ENCODE results near the gene CNPPD1.
"Not testable (repeated sequence)": the region's sequence is repeated elsewhere in the genome, so short reads cannot be mapped to it uniquely, and the experiment has no call there.

CNPPD1 gene

DNA sequence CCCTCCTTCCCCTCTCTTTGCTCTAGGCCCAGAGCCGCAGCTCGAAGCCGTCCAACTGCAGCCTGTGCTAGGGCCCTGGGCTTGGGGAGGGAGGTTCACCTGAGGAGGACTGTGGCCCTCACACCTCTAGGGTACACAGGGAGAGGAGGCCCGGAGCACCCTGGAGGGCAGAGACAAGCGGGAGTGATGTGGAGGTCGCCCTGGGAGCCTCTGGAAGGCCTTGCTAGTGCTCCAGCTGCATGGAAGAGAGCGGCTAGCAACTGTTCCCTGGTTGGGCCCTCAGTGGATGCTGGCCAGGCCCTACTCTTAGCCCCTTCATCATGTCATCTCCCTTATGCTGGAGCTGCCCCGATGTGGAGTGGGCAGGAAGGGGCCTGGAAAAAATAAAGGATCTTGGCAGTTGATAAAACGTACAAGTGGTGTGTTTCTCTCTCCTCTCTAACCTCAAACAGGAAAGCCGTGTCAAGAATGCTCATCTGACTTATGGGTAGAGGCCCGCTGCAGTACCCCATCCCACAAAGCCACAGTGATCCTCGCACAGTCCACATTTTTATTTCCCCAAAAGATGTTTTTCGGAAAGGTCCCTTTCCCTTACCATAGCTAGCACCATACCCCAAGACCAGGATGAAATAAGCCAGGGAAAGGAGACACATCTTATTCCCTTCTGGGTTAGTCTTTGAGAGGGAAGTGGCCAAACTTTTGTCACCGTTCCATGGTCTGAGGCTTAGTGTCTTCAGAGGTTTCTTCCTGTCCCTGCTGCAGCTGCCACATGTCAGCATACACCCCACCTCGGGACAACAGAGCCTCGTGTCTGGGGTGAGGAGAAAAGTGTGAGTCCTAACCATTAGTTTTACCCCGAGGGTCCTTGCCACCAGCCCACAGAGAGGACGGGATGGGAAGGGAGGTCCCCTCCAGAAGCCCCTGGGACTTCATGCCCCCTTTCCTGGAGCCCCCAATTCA is 32.8 kb upstream of the CNPPD1 start:
- in situ Hi-C loops (cut with MboI; ENCODE audit: low sequenced_read_pairs): no loop called here

DNA sequence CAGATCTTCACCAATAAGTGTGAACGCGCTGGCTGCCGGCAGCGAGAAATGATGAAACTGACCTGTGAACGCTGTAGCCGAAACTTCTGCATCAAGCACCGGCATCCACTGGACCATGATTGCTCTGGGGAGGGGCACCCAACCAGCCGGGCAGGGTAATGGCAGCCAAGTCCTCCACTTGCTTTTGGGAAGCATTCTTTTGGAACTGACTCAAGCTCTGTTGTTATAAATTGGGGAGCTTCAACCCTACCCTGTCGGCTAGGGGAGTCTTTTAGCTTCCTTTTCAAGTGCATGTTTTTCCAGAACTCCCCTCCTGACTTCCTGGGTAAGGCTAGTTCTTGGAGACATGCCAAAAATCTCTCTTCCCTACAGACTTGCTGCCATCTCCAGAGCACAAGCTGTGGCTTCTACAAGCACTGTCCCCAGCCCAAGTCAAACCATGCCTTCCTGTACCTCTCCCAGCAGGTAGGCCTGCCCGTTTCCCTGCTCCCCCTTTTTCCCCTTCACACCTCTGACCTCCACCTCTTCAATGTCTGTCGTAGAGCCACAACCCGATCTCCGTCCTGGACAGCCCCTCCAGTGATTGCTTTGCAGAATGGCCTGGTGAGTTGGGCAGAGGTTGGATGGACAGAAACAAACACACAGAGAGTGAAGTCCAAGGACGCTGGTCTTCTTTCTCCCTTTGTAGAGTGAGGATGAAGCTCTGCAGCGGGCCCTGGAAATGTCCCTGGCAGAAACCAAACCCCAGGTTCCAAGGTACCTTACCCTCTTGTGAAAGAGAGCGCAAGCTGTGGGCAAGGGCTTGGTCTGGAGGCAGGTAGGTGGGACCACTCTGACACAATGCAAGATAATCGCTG is 31.4 kb upstream of the CNPPD1 start:
- in situ Hi-C loops (cut with MboI; ENCODE audit: low sequenced_read_pairs): no loop called here

- in situ Hi-C loops (cut with MboI; ENCODE audit: low sequenced_read_pairs): no loop called here
Measured at GRCh38 chr2:219207134-219207883, 30.6 kb upstream of the CNPPD1 start.

DNA sequence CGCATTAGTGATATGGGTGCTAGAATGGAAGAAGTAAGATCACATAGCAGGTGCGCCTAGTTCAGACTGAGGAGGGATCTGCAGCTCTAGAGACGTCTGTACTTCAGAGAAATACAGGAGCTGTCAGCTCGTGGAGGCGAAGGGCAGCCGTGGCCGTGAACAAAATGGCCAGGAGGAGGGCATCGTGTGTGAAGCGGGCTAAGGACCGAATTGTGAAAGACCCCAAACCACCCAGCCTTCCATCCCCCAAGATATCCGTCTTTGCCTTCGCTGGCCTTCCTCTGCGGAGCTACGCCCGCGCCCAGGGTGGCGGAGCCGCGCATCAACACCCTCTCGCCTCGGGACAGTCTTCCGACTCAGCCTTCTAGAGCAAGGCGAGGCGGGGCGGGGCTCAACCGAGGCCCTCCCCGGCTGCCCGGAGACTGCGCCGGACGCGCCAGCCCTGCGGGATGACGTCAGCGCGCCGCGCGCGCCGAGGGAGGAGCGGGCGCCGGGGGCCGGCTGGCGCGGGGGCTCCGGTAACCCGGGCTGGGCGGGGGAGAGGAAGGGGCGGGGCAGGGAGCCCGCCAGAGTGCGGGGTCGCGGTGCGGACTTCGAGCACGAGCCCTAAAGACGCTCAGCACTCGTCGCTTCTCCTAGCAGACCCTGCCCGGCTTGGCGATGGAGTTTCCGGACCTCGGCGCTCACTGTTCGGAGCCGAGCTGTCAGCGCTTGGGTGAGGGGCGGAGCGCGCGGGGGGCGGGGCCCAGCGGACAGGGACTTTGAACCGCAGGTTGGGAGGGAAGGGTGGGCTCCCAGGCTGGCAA is 29.8 kb upstream of the CNPPD1 start, which contains the start of gene ZFAND2B:
Gene ZFAND2B, plus strand, starts transcription at position 455 of the 806 bp plus-strand sequence. Its CDS starts 206 bp downstream, at position 661.
- in situ Hi-C loops (cut with MboI; ENCODE audit: low sequenced_read_pairs): no loop called here

- in situ Hi-C loops (cut with MboI; ENCODE audit: low sequenced_read_pairs): no loop called here
Measured at GRCh38 chr2:219205981-219206327, 29.2 kb upstream of the CNPPD1 start.

DNA sequence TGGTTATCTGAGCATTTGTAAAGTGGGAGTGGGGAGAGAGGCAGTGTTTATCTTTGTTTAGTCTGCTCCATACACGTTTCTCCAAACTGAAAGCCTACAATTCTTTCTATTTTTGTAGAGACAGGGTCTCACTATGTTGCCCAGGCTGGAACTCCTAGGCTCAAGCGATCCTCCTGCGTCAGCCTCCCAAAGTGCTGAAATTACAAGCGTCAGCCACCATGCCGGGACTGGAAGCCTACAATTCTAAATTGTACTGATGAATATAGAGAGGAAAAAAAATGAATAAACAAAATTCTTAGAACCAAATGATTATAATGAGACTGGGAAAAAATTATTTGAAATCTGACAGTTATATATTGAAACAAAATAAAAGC is 28.4 kb upstream of the CNPPD1 start:
- in situ Hi-C loops (cut with MboI; ENCODE audit: low sequenced_read_pairs): no loop called here

- in situ Hi-C loops (cut with MboI; ENCODE audit: low sequenced_read_pairs): no loop called here
Measured at GRCh38 chr2:219204425-219205164, 27.9 kb upstream of the CNPPD1 start.

- in situ Hi-C loops (cut with MboI; ENCODE audit: low sequenced_read_pairs): not testable (repeated sequence)
Measured at GRCh38 chr2:219201331-219201730, 24.6 kb upstream of the CNPPD1 start.

DNA sequence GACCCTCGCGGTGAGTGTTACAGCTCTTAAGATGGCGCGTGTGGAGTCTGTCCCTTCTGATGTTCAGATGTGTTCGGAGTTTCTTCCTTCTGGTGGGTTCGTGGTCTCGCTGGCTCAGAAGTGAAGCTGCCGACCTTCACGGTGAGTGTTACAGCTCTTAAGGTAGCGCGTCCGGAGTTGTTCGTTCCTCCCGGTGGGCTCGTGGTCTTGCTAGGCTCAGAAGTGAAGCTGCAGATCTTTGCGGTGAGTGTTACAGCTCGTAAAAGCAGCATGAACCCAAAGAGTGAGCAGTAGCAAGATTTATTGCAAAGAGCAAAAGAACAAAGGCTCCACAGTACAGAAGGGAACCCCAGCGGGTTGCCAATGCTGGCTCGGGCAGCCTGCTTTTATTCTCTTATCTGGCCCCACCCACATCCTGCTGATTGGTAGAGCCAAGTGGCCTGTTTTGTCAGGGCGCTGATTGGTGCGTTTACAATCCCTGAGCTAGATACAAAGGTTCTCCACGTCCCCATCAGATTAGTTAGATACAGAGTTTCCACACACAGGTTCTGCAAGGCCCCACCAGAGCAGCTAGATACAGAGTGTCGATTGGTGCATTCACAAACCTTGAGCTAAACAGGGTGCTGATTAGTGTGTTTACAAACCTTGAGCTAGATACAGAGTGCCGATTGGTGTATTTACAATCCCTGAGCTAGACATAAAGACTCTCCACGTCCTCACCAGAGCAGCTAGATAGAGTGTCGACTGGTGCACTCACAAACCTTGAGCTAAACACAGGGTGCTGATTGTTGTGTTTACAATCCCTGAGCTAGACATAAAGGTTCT is 24.0 kb upstream of the CNPPD1 start:
- in situ Hi-C loops (cut with MboI; ENCODE audit: low sequenced_read_pairs): not testable (repeated sequence)

DNA sequence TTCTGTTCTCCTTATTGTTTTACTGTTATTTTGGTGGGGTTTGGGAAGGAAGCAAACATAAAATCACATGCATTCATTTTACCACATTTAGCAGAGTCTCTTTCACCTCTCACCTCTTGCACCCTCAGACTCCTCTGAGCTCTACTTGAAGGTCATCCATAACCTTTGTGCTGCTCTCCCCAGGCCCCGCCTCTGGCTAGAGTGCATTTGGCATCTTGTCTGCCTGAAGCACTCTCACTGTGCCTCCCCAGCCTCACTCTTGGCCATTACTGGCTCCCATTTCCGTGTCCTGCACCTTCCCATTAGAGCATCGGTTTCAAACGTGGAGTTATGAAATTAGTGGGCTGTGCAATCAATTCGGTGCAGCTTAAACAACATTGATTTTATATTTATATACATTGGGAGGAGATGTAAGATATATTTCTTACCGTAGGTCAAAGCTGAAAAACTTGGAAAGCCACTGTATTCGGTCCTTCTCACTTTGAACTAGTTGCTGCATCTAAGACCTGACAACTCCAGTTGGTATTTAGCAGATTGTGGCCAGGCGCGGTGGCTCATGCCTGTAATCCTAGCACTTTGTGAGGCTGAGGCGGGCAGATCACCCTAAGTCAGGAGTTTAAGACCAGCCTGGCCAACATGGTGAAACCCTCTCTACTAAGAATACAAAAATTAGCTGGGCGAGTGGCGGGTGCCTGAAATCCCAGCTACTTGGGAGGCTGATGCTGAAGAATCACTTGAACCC is 22.9 kb upstream of the CNPPD1 start:
- in situ Hi-C loops (cut with MboI; ENCODE audit: low sequenced_read_pairs): no loop called here

GRCh38 chr2:219198974-219199373 is 22.2 kb upstream of the CNPPD1 start:
- in situ Hi-C loops (cut with MboI; ENCODE audit: low sequenced_read_pairs): no loop called here

DNA sequence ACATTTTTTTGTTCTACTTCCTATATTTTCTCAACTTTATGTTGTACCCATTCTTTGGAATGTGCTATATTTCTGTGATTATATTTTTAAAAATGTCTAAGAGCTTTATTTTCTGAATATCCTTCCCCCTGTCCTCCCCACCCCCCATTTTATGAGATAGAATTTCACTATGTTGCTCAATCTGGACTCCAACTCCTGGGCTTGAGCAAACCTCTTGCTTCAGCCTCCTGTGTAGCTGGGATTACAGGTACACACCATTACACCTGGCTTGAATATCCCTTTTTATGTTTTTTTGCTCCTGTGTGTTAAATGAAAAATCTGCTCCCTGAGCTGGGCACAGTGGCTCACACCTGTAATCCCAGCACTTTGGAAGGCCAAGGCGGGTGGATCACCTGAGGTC is 20.7 kb upstream of the CNPPD1 start:
- in situ Hi-C loops (cut with MboI; ENCODE audit: low sequenced_read_pairs): no loop called here

GRCh38 chr2:219186754-219187456 is 10.2 kb upstream of the CNPPD1 start:
- in situ Hi-C loops (cut with MboI; ENCODE audit: low sequenced_read_pairs): no loop called here

- in situ Hi-C loops (cut with MboI; ENCODE audit: low sequenced_read_pairs): no loop called here
Measured at GRCh38 chr2:219184121-219184520, 7.4 kb upstream of the CNPPD1 start.

- in situ Hi-C loops (cut with MboI; ENCODE audit: low sequenced_read_pairs): no loop called here
Measured at GRCh38 chr2:219183151-219183772, 6.5 kb upstream of the CNPPD1 start.

DNA sequence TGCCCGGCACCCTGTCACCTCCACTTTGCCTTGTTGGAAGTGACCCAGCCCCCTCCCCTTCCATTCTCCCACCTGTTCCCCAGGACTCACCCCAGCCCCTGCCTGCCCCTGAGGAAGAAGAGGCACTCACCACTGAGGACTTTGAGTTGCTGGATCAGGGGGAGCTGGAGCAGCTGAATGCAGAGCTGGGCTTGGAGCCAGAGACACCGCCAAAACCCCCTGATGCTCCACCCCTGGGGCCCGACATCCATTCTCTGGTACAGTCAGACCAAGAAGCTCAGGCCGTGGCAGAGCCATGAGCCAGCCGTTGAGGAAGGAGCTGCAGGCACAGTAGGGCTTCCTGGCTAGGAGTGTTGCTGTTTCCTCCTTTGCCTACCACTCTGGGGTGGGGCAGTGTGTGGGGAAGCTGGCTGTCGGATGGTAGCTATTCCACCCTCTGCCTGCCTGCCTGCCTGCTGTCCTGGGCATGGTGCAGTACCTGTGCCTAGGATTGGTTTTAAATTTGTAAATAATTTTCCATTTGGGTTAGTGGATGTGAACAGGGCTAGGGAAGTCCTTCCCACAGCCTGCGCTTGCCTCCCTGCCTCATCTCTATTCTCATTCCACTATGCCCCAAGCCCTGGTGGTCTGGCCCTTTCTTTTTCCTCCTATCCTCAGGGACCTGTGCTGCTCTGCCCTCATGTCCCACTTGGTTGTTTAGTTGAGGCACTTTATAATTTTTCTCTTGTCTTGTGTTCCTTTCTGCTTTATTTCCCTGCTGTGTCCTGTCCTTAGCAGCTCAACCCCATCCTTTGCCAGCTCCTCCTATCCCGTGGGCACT is 5.8 kb upstream of the CNPPD1 start:
- in situ Hi-C loops (cut with MboI; ENCODE audit: low sequenced_read_pairs): no loop called here

Measured in HL-60/S4 treated with phorbol 12-myristate 13-acetate at 8.2 ng/mL for 4 days and 3 days (cell line).